ENCODE measurements around the gene INO80.
A peak's percentile ranks its signal among the peaks of the same experiment; 100 is the strongest.
"Not testable (repeated sequence)": the region's sequence is repeated elsewhere in the genome, so short reads cannot be mapped to it uniquely, and the experiment has no call there.

Gene INO80

GRCh38 chr15:41116962-41117252 lies 827 bp upstream of the INO80 start:
- no peak for DNase-seq

GRCh38 chr15:41115652-41116115 lies 396 bp downstream of the INO80 start:
- DNase-seq, result peak in 1 of 2 donors; percentile 40

DNA sequence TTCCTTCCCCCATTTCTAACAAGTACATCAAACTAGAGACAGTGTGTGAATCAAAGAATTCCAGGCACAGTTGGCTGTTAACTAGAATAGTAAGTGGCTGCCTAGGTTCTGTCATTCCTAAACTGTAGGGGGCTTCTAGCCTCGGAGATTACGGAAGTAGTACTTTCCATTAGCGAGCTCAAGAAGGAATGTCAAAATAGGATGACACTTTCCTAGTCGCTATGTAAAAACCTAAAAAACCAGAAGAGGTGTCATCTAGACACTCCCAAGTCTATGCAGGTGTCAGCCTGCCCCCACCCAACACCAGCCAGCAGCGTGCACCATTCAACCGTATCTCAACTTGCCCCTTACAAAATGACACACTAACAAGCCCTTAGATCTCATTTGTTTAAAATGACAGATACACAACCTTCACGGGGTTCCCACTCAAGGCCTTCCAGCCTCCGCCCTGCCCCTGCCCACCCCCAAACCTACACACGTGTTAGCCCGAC lies 874 bp downstream of the INO80 start:
- DNase-seq, result peak in 1 of 2 donors; percentile 46

DNA sequence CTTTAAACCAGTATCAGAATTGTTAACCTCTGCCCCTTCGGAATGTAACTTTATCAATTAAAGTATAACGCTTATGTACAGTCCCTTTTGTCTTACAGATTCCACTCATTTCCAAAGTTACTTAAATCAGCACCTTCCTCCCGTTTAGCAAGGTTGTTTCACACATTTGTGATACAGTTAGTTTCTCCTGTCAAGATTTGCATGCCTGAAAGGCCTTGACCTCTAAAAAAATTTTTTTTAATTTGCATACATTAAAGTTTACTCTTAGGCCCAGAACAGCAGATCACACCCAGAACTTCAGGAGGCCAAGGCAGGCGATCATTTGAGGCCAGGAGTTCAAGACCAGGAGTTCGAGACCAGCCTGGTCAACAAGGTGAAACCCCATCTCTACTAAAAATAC lies 9.1 kb downstream of the INO80 start:
- DNase-seq, result no peak

DNA sequence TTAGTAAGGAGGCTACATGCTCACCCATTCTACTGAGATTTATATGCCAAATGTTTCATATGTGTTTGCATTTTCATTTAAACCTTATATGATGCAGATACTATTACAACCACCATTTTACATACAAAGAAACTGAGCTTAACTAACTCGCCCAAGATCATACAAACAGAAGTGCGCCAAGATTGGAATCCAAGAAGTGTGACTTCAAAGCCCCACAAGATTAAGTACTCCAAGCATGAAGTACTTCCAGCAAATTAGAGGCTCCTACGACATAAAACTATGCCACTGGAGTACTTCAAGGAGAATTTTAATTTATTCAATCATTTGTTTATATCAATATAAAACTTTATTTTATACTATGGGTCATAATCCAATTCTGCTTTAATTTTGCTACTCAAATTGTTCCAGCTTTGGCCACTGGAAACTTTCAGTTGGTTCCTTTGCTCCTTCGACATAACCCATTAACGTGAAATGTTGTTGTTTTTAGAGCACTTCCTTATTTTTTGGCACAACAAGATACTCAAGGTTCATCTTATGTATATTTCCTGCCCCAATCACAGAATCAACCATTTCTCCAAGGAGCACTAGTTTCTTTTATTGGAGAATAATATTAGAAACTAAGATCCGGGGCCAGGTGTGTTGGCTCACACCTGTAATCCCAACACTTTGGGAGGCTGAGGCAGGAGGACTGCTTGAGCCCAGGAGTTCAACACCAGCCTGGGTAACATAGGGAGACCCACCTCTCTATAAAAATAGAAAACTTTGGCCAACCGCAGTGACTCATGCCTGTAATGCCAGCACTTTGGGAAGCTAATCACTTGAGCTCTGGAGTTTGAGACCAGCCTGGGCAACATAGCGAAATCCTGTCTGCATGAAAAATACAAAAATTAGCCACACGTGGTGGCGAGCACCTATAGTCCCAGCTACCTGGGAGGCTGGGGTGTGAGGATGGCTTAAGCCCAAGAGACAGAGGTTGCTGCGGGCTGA lies 10.4 kb downstream of the INO80 start:
- DNase-seq, result no peak

DNA sequence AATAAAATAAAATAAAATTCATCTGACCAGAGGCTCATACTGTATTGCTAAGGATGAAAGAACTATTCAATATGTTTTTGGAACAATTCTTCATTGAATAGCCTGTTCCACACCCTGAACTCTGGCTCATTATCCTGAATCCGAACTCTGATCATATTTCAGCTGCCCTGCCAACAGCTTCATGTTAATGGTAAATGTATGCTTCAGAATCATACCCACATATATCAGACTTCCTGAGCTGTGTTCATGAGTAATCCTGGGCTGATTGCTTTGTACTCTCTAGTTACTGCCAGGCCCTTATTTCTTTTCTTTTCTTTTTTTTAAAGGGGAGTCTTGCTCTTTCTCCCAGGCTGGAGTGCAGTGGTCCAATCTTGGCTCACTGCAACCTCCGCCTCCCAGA lies 11.8 kb downstream of the INO80 start:
- no peak for DNase-seq

DNA sequence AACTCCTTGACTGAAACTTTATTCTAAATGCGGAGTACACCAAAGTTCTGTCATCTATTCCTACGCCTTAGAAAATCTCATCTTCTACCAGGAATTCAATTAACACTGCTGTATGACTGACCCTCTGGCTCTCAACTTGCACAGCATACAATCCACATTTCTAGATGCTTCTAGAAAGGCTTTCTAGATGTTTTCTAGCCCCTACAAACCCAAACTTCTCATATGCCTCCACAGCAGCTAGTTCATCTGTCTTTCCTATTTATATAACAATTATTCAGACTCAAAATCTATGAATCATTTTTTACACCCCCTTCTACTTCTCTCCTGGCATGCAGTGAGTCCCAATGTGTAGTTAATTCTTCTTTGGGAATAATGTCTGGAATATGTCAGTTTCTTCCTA lies 13.2 kb downstream of the INO80 start:
- DNase-seq, result no peak

- DNase-seq, result no peak
These were observed 19.9 kb downstream of the INO80 start for GRCh38 chr15:41096178-41096577.

- DNase-seq, result no peak
These were observed 31.1 kb downstream of the INO80 start for GRCh38 chr15:41085029-41085428.

DNA sequence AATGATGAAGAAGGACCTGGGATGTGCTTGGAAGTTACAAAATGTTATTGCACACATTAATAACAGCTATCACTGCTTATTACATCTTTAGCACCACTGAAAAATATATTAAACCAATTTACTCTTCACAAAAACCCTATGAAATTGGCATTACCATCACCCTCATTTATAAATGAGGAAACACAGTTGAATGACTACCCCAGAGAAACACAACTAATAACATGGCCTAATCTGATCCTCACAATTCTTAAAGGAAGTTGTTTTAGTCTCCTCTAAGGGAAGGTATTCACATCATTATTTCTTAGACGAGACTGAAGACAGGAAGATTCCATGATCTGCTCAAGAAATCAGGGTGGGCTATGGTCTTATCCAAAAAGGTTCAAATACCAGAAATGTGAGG lies 35.9 kb downstream of the INO80 start:
- no peak for DNase-seq

GRCh38 chr15:41079717-41080116 lies 36.4 kb downstream of the INO80 start:
- no peak for DNase-seq

DNA sequence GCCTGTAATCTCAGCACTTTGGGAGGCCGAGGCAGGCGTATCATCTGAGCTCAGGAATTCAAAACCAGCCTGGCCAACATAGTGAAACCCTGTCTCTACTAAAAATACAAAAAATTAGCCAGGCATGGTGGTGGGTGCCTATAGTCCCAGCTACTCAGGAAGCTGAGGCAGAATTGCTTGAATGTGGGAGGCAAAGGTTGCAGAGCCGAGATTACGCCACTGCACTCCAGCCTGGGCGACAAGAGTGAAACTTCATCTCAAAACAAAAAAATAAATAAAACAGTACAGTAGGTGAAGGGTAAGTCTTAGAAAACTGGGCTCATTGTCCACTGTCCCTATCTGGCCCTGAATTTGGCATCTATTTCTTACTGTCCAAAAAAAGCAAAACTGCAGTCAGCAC lies 37.2 kb downstream of the INO80 start:
- DNase-seq, result not testable (repeated sequence)

- no peak for DNase-seq
These were observed 38.0 kb downstream of the INO80 start for GRCh38 chr15:41078125-41078524.

- DNase-seq, result no peak
These were observed 43.1 kb downstream of the INO80 start for GRCh38 chr15:41073028-41073427.

- no peak for DNase-seq
These were observed 44.1 kb downstream of the INO80 start for GRCh38 chr15:41072013-41072412.

GRCh38 chr15:41066516-41066915 lies 49.6 kb downstream of the INO80 start:
- DNase-seq, result no peak

GRCh38 chr15:41061667-41062066 lies 54.4 kb downstream of the INO80 start:
- no peak for DNase-seq

DNA sequence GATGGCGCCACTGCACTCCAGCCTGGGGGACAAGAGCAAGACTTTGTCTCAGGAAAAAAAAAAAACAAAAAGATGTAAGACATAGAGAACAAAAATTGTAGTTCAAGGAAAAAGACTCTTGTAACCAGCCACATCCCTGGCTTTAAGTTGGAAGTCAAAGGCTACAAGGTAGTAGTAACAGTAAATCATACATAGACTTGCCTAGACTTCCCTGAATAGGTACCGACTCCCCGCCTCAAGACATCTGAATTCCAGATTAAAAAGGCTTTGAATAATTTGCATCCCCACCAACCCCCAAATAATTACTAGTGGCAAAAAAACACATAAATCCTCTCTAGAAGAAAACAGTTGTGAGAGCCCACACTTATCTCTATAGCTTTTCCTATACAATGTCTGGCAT lies 55.6 kb downstream of the INO80 start:
- DNase-seq, result no peak

DNA sequence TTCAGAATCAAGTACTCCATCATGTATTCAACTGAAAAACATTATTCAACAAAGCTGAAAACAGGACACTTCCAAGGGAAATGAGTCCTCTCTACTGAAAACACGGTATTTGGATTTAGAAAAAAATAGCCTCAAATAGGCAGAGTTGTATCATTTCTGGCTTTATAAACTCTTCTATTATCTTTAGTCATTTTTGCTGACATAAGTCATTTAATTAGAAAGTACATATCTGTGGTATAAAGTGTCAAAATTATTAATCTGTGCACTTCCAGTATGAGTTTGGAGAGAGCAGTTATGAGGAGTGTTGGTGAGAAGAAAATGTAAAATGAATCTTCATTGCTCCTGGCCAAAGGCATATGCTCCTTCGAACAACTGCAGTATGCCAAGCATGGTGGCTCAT lies 59.3 kb downstream of the INO80 start:
- no peak for DNase-seq

- DNase-seq, result no peak
These were observed 60.4 kb downstream of the INO80 start for GRCh38 chr15:41055706-41056105.

DNA sequence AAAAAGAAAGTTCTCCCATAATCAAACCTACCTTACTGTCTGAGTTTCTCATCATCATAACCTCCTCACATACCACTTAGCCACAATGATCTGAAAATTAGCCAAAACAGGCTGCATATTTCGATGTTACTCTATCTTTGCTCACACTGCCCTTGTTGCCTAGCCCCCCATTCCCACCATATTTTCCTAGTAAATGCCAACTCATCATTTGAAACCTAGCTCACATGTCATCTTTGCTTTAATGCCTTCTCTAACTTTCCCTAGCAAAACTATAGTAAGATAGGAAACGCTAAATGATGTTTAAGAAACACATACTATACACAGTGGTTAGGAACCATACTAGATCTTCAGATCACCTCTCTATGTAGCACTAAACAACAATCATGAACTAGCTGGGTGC lies 64.9 kb downstream of the INO80 start:
- DNase-seq, result no peak

GRCh38 chr15:41048852-41049251 lies 67.2 kb downstream of the INO80 start:
- no peak for DNase-seq

- DNase-seq, result no peak
These were observed 67.7 kb downstream of the INO80 start for GRCh38 chr15:41048397-41048796.

DNA sequence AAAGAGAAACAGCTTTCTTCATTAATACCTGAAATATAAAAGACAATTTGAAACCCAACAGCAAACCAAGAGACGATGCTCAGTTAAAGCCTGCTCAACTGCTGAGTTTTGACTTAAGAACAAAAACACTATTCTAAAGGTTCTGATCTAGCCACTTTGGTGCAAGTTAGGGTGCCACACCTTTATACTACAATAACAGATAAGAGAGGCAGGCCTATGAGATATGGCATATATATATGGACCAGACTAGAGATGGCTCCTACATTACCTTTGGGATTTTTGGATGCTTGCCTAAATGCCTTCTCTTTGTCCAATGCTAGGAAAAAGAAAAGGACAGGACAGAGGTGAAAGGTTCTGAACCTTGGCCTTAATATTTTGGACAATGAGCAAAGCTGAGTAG lies 68.6 kb downstream of the INO80 start:
- DNase-seq, result no peak
